Esophagus squamous epithelium (tissue), 4 donors: ENCODE measurements around the gene SLC27A6.
A peak's percentile ranks its signal among the peaks of the same experiment; 100 is the strongest.

ENCODE experiments used
- CTCF ChIP-seq, 6 experiments: fragments of 450-650 bp in 4 of 6; fragments of 200-600 bp in 2 of 6; sonication (generic) in 2 of 6; IDR thresholded peaks; one replicate each; pipeline ENCODE4 v1.5.1; 2016 to 2019; ENCODE audit warnings: antibody characterized with exemption in 6 of 6, mild to moderate bottlenecking in 4 of 6, moderate library complexity in 4 of 6
- POLR2A ChIP-seq, 4 donors: fragments of 450-650 bp; IDR thresholded peaks; one replicate each; pipeline ENCODE4 v1.6.1; 2017; ENCODE audit warnings: antibody characterized with exemption in 4 of 4, mild to moderate bottlenecking in 4 of 4, moderate library complexity in 3 of 4

- peak in 1 of 6 experiments; percentile 3 for TF ChIP-seq CTCF (IDR thresholded peaks at IDR 0.05)
- no peak for TF ChIP-seq POLR2A (IDR thresholded peaks at IDR 0.05)
These were observed at the start of gene SLC27A6 for GRCh38 chr5:128965011-128965637.
